GM12873 (cell line): Measurements from ENCODE around the gene ALDH1L2.

Experiments
- CTCF ChIP-seq: IDR thresholded peaks from 2 replicates; pipeline ENCODE4 v1.5.1; 2012; ENCODE audit warnings: low read depth, mild to moderate bottlenecking, moderate library complexity, low read length, control low read depth; ENCODE audit not compliant: insufficient read depth; ENCODE audit errors: missing control alignments

ALDH1L2 gene

GRCh38 chr12:105077435-105077834, 6.8 kb downstream of the ALDH1L2 start:
- no peak for TF ChIP-seq CTCF

- TF ChIP-seq CTCF, result no peak
Measured at GRCh38 chr12:105076913-105077312, 7.3 kb downstream of the ALDH1L2 start.

GRCh38 chr12:105076098-105076497, 8.2 kb downstream of the ALDH1L2 start:
- no peak for TF ChIP-seq CTCF

GRCh38 chr12:105072888-105073488, 11.3 kb downstream of the ALDH1L2 start:
- TF ChIP-seq CTCF, result no peak

- no peak for TF ChIP-seq CTCF
Measured at GRCh38 chr12:105071981-105072380, 12.3 kb downstream of the ALDH1L2 start.

- no peak for TF ChIP-seq CTCF
Measured at GRCh38 chr12:105069936-105070702, 14.1 kb downstream of the ALDH1L2 start.

GRCh38 chr12:105067511-105068031, 16.7 kb downstream of the ALDH1L2 start:
- no peak for TF ChIP-seq CTCF
